LNCaP clone FGC (cell line): ENCODE data around the gene FARSA.

Source experiments
- DNase-seq: peaks from one replicate; pipeline ENCODE4 v3.0.0-alpha.2; 2011; ENCODE audit warnings: low read depth
- H3K4me3 ChIP-seq: 2 replicates; pipeline ENCODE4 v1.5.1; 2011; ENCODE audit warnings: mild to moderate bottlenecking, low read depth, low read length, control low read depth
- CTCF ChIP-seq: IDR thresholded peaks from 2 replicates; pipeline ENCODE4 v1.5.1; 2012; ENCODE audit warnings: mild to moderate bottlenecking; ENCODE audit not compliant: control insufficient read depth, insufficient read depth; ENCODE audit errors: extremely low read depth

FARSA gene

GRCh38 chr19:12946731-12947496 is 13.4 kb upstream of the FARSA start:
- TF ChIP-seq CTCF = no peak
- peak overlapping the region; percentile 66 for H3K4me3 ChIP-seq
- no peak for DNase-seq

- peak overlapping the region; percentile 66 for H3K4me3 ChIP-seq
- TF ChIP-seq CTCF = no peak
- no peak for DNase-seq
Measured at GRCh38 chr19:12946092-12946721, 12.7 kb upstream of the FARSA start.

GRCh38 chr19:12945479-12946091 is 12.1 kb upstream of the FARSA start, which contains the start of gene RAD23A:
Gene RAD23A, plus strand, starts transcription at chr19:12945862. Its CDS starts 87 bp downstream, at chr19:12945949.
- peak; percentile 94 for DNase-seq
- peak within 1 kb of the TSS; percentile 66 for H3K4me3 ChIP-seq
- no peak for TF ChIP-seq CTCF

- no peak for DNase-seq
- no peak for TF ChIP-seq CTCF
- no peak overlapping the region for H3K4me3 ChIP-seq
Measured at GRCh38 chr19:12944104-12944674, 10.7 kb upstream of the FARSA start.

- TF ChIP-seq CTCF = no peak
- no peak for DNase-seq
- no peak overlapping the region for H3K4me3 ChIP-seq
Measured at GRCh38 chr19:12943437-12944044, 10.0 kb upstream of the FARSA start.

GRCh38 chr19:12940897-12941296 is 7.4 kb upstream of the FARSA start:
- TF ChIP-seq CTCF = no peak
- H3K4me3 ChIP-seq = no peak overlapping the region
- DNase-seq = no peak
